Mesodermal cell (in vitro differentiated cells): ENCODE measurements around the gene IFNL2.

Source experiments
- H3K27ac ChIP-seq: 2 replicates; pipeline ENCODE4 v1.7.0; 2013; ENCODE audit warnings: mild to moderate bottlenecking, low read depth, low read length, moderate library complexity; ENCODE audit not compliant: severe bottlenecking
- H3K36me3 ChIP-seq: 2 replicates; pipeline ENCODE4 v1.7.1; 2013; ENCODE audit warnings: mild to moderate bottlenecking, low read length, moderate library complexity; ENCODE audit not compliant: control insufficient read depth, insufficient read depth
- H3K4me1 ChIP-seq: one replicate; pipeline ENCODE4 v1.7.1; 2013; ENCODE audit warnings: mild to moderate bottlenecking, low read length; ENCODE audit not compliant: insufficient read depth, control insufficient read depth, poor library complexity, severe bottlenecking
- H3K4me3 ChIP-seq: 2 replicates; pipeline ENCODE4 v1.7.0; 2013; ENCODE audit warnings: low read length, control low read depth, mild to moderate bottlenecking; ENCODE audit not compliant: insufficient read depth, poor library complexity, severe bottlenecking; ENCODE audit errors: extremely low read depth
- H3K9me3 ChIP-seq: 2 replicates; pipeline ENCODE4 v1.7.1; 2013; ENCODE audit warnings: mild to moderate bottlenecking, low read length, moderate library complexity; ENCODE audit not compliant: control insufficient read depth
- WGBS, 2 experiments: methylation state at CpG; one replicate each; pipeline ENCODE4 v1.1.5; 2013; ENCODE audit warnings: missing lambda C conversion rate in 2 of 2; ENCODE audit not compliant: insufficient coverage in 2 of 2; 5-methylcytosine and 5-hydroxymethylcytosine counted together

IFNL2 gene

GRCh38 chr19:39319098-39319891, 51.1 kb downstream of the IFNL2 start:
- no peaks in the 10 kb centered on the region for H3K9me3 ChIP-seq
- H3K27ac ChIP-seq = no peak overlapping the region
- peak overlapping the region; percentile 52 for H3K4me3 ChIP-seq
- H3K4me1 ChIP-seq = no peaks in the 10 kb centered on the region
- H3K36me3 ChIP-seq = no peaks in the 10 kb centered on the region
- WGBS, 2 experiments = 82 to 85% methylated on average over 5 of the region's 5 CpGs
